Rectal smooth muscle tissue (tissue), 1 donor: Measurements from ENCODE around the gene CRBN.

ENCODE experiments used
- H3K27ac ChIP-seq: one replicate; pipeline ENCODE4 v1.7.0; 2013; ENCODE audit warnings: low read depth, low read length, inconsistent platforms
- H3K27me3 ChIP-seq: one replicate; pipeline ENCODE4 v1.7.0; 2013; ENCODE audit warnings: low read length; ENCODE audit not compliant: control insufficient read depth, insufficient read depth
- H3K36me3 ChIP-seq: one replicate; pipeline ENCODE4 v1.7.0; 2013; ENCODE audit warnings: low read length; ENCODE audit not compliant: control insufficient read depth, insufficient read depth
- H3K4me1 ChIP-seq: one replicate; pipeline ENCODE4 v1.7.0; 2013; ENCODE audit warnings: low read length; ENCODE audit not compliant: control insufficient read depth, insufficient read depth
- H3K4me3 ChIP-seq: one replicate; pipeline ENCODE4 v1.7.0; 2013; ENCODE audit warnings: low read length
- H3K9ac ChIP-seq: one replicate; pipeline ENCODE4 v1.7.0; 2013; ENCODE audit warnings: low read length

The CRBN gene

DNA sequence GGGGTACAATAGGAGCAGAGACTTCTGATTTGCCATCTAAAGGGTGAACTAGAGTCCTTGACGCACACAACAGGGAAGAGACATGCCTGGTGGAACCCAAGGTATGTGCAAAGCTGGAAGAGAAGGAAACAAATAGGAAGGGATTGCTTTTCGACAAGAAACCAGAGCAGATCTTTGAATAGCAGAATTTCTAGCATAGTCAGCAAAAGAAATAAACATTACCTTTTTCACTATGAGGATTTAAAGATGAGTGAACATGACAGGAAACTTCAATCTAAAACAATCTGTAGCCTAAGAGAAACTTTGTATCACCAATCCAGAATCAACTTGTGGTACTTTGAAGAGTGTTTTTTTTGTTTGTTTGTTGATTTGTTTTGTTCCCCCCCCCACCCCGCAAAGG, 74.2 kb downstream of the CRBN start:
- no peaks in the 10 kb centered on the region for H3K36me3 ChIP-seq
- no peak overlapping the region for H3K27ac ChIP-seq
- H3K4me1 ChIP-seq = no peaks in the 10 kb centered on the region
- no peak overlapping the region for H3K9ac ChIP-seq
- no peak overlapping the region for H3K4me3 ChIP-seq
- no peaks in the 10 kb centered on the region for H3K27me3 ChIP-seq

GRCh38 chr3:3102751-3103150, 76.7 kb downstream of the CRBN start:
- Histone ChIP-seq H3K9ac (no peak overlapping the region), H3K27ac (no peak overlapping the region), H3K27me3 (no peaks in the 10 kb centered on the region), H3K36me3 (no peaks in the 10 kb centered on the region), H3K4me1 (no peaks in the 10 kb centered on the region), H3K4me3 (no peak overlapping the region)

- H3K36me3 ChIP-seq = no peaks in the 10 kb centered on the region
- H3K4me3 ChIP-seq = no peak overlapping the region
- no peak overlapping the region for H3K27ac ChIP-seq
- H3K27me3 ChIP-seq = no peaks in the 10 kb centered on the region
- H3K9ac ChIP-seq = no peak overlapping the region
- H3K4me1 ChIP-seq = no peaks in the 10 kb centered on the region
Observed at GRCh38 chr3:3101660-3102458, 77.6 kb downstream of the CRBN start.
